Spleen (tissue), 11 donors: ENCODE results near the gene CDS2. TPM values are rescaled to one million over a fixed set of nuclear protein-coding genes. Genes with fewer than 3 reads are reported as not detected.

Experiments used
- DNase-seq: peaks from one replicate; pipeline ENCODE4 v3.0.0-alpha.2; 2020
- H3K27ac ChIP-seq, 8 donors: fragments of 200-600 bp; sonication (generic) in 7 of 8; 1 replicate in 4 of 8; 2 replicates in 4 of 8; pipeline versions ENCODE4 v1.5.0 to v1.8.0; 2016 to 2021; ENCODE audit warnings: inconsistent platforms in 4 of 8, mild to moderate bottlenecking in 4 of 8, moderate library complexity in 1 of 8
- H3K27me3 ChIP-seq, 7 donors: fragments of 200-600 bp; sonication (generic) in 6 of 7; replicated peaks in 1 of 7; 1 replicate in 4 of 7; 2 replicates in 3 of 7; pipeline versions ENCODE4 v1.5.0 to v1.8.0; 2016 to 2021; ENCODE audit warnings: inconsistent platforms in 3 of 7, mild to moderate bottlenecking in 1 of 7
- H3K36me3 ChIP-seq, 6 donors: fragments of 200-600 bp; sonication (generic) in 5 of 6; 1 replicate in 4 of 6; 2 replicates in 2 of 6; pipeline versions ENCODE4 v1.5.0 to v1.8.0; 2016 to 2021; ENCODE audit warnings: inconsistent platforms in 2 of 6
- H3K4me1 ChIP-seq, 6 donors: fragments of 200-600 bp; sonication (generic) in 5 of 6; 1 replicate in 3 of 6; 2 replicates in 3 of 6; pipeline versions ENCODE4 v1.5.0 to v1.8.0; 2016 to 2021; ENCODE audit warnings: inconsistent platforms in 3 of 6
- H3K4me3 ChIP-seq, 8 donors: fragments of 200-600 bp; sonication (generic) in 7 of 8; 1 replicate in 4 of 8; 2 replicates in 4 of 8; pipeline versions ENCODE4 v1.5.0 to v1.8.0; 2016 to 2021; ENCODE audit warnings: inconsistent platforms in 4 of 8, mild to moderate bottlenecking in 4 of 8, moderate library complexity in 2 of 8
- H3K9me3 ChIP-seq, 8 donors: fragments of 200-600 bp; sonication (generic) in 7 of 8; 1 replicate in 4 of 8; 2 replicates in 4 of 8; pipeline versions ENCODE4 v1.5.0 to v1.8.0; 2016 to 2021; ENCODE audit warnings: inconsistent platforms in 4 of 8
- CTCF ChIP-seq, 11 experiments: fragments of 200-600 bp in 7 of 11; fragments of 450-650 bp in 4 of 11; sonication (generic) in 4 of 11; IDR thresholded peaks in 8 of 11; conservative IDR thresholded peaks in 3 of 11; 1 replicate in 7 of 11; 2 replicates in 4 of 11; pipeline versions ENCODE4 v1.4.0 to v1.8.0; 2016 to 2021; ENCODE audit warnings: antibody characterized with exemption in 11 of 11, inconsistent platforms in 4 of 11, mild to moderate bottlenecking in 1 of 11
- POLR2A ChIP-seq, 3 donors: fragments of 450-650 bp; IDR thresholded peaks; one replicate each; pipeline ENCODE4 v1.5.1; 2017; ENCODE audit warnings: antibody characterized with exemption in 3 of 3, mild to moderate bottlenecking in 1 of 3
- POLR2AphosphoS5 ChIP-seq, 3 donors: sonication (generic); formaldehyde crosslinking; IDR thresholded peaks; one replicate each; pipeline ENCODE4 v1.5.1; 2017; ENCODE audit warnings: antibody characterized with exemption in 3 of 3
- WGBS, 5 donors: extraction: QIAGEN DNeasy Blood & Tissue Kit in 3 of 5; methylation state at CpG; one replicate each; pipeline versions ENCODE4 v1.1.5 to v1.1.7; 2013 to 2018; 5-methylcytosine and 5-hydroxymethylcytosine counted together
- intact Hi-C: fragments of 100-400 bp; cut with DNase I; formaldehyde crosslinking; loops from one replicate; pipeline ENCODE4 v1.15.0; 2023; ENCODE audit warnings: low total_unique reads
- polyA plus RNA-seq, 3 donors: library from polyadenylated mRNA; stranded (reverse); fragments of 200-250 nt; gene quantifications; one replicate each; pipeline ENCODE4 v1.2.1, GENCODE V29; 2013
- total RNA-seq, 7 donors: library from RNA; depleted of rRNA in 3 of 7; stranded (reverse); fragments of >200 nt in 3 of 7; fragmentation: NEBNext Ultra II Directional in 4 of 7; extraction: Animal tissue kit (Norgen Biotek cat#: 25700) in 4 of 7; gene quantifications; one replicate each; pipeline versions ENCODE4 v1.1.0 to v1.2.1, GENCODE V29; 2016 to 2021
- donor health status: healthy with polysubstance abuse.
- donor health status: DM: no; HTN: no; CAD: no; lungs with moderate emphysema.
- donor health status: DM: no; HTN: no; CAD: no.
- donor health status: Bipolar disorder and iron deficiency.
- donor health status: healthy.
- donor health status: DM: no; HTN: no; CAD: no.
- donor health status: DM: yes; HTN: yes; CAD: no.

The CDS2 gene
- total and polyA plus RNA-seq, 10 donors, result 6.9 to 61.8 (median 41.9) TPM

- TF ChIP-seq POLR2A (IDR thresholded peaks at IDR 0.05), result no peak
- TF ChIP-seq CTCF (IDR thresholded peaks at IDR 0.05 in 8 of 11, conservative IDR thresholded peaks at IDR 0.05 in 3 of 11), result no peak
- TF ChIP-seq POLR2AphosphoS5 (IDR thresholded peaks at IDR 0.05), result no peak
- no peaks in the 10 kb centered on the region for H3K36me3 ChIP-seq
- H3K9me3 ChIP-seq, result no peaks in the 10 kb centered on the region
- no peak for DNase-seq
- no peak overlapping the region for H3K4me3 ChIP-seq
- H3K27ac ChIP-seq, result no peak overlapping the region
- intact Hi-C loops, result no loop called here
- whole genome bisulfite sequencing, 5 donors, result 67 to 81% (median 75%) methylated on average over 7 of the region's 7 CpGs
- H3K4me1 ChIP-seq, result peaks cover 0 to 15% (median 3%) of the 10 kb centered on the region in 6 donors
- no peaks in the 10 kb centered on the region for H3K27me3 ChIP-seq
Measured at GRCh38 chr20:5220321-5221060, 93.7 kb downstream of the CDS2 start.

GRCh38 chr20:5221061-5221430, 94.2 kb downstream of the CDS2 start:
- H3K4me1 ChIP-seq, result peaks cover 0 to 10% (median 0%) of the 10 kb centered on the region in 6 donors
- 87 to 98% (median 92%) methylated on average over 4 of the region's 4 CpGs for WGBS, 5 donors
- H3K9me3 ChIP-seq, result no peaks in the 10 kb centered on the region
- no peak overlapping the region for H3K4me3 ChIP-seq
- no peak overlapping the region for H3K27ac ChIP-seq
- no peaks in the 10 kb centered on the region for H3K36me3 ChIP-seq
- TF ChIP-seq POLR2A (IDR thresholded peaks at IDR 0.05) (no peak), POLR2AphosphoS5 (IDR thresholded peaks at IDR 0.05) (no peak)
- no peaks in the 10 kb centered on the region for H3K27me3 ChIP-seq
- DNase-seq, result no peak
- intact Hi-C loops, result no loop called here

GRCh38 chr20:5222919-5223634, 96.3 kb downstream of the CDS2 start:
- Histone ChIP-seq H3K27ac (no peak overlapping the region), H3K36me3 (no peaks in the 10 kb centered on the region), H3K4me1 (peaks cover 0 to 6% (median 0%) of the 10 kb centered on the region in 6 donors), H3K27me3 (no peaks in the 10 kb centered on the region), H3K9me3 (no peaks in the 10 kb centered on the region), H3K4me3 (no peak overlapping the region)
- TF ChIP-seq CTCF (IDR thresholded peaks at IDR 0.05 in 8 of 11, conservative IDR thresholded peaks at IDR 0.05 in 3 of 11) (peak; percentile 34 to 87 (median 79)), POLR2AphosphoS5 (IDR thresholded peaks at IDR 0.05) (no peak)
- intact Hi-C loops, result no loop called here
- peak; percentile 81 for DNase-seq
- WGBS, 5 donors, result 32 to 34% (median 34%) methylated on average over 11 of the region's 11 CpGs

- Histone ChIP-seq H3K36me3 (no peaks in the 10 kb centered on the region), H3K9me3 (no peaks in the 10 kb centered on the region), H3K4me3 (no peak overlapping the region), H3K27ac (no peak overlapping the region), H3K4me1 (no peaks in the 10 kb centered on the region), H3K27me3 (no peaks in the 10 kb centered on the region)
- DNase-seq, result no peak
- TF ChIP-seq CTCF (IDR thresholded peaks at IDR 0.05 in 8 of 11, conservative IDR thresholded peaks at IDR 0.05 in 3 of 11) (no peak), POLR2A (IDR thresholded peaks at IDR 0.05) (no peak), POLR2AphosphoS5 (IDR thresholded peaks at IDR 0.05) (no peak)
- intact Hi-C loops, result no loop called here
- 48 to 54% (median 52%) methylated on average over 4 of the region's 4 CpGs for WGBS, 5 donors
Measured at GRCh38 chr20:5230544-5230943, 103.7 kb downstream of the CDS2 start.
